GM23248 (cell line): ENCODE data around the gene UNC13A. TPM values are rescaled to one million over a fixed set of nuclear protein-coding genes. Genes with fewer than 3 reads are reported as not detected.

Experiments used
- DNase-seq: peaks from one replicate; pipeline ENCODE4 v3.0.0-alpha.2; 2015
- H2AFZ ChIP-seq: fragments of 200-600 bp; sonication (generic); 2 replicates; pipeline ENCODE4 v1.6.1; 2016; ENCODE audit warnings: antibody characterized with exemption
- H3F3A ChIP-seq: fragments of 200-600 bp; sonication (generic); 2 replicates; pipeline ENCODE4 v1.6.1; 2016; ENCODE audit warnings: mild to moderate bottlenecking, antibody characterized with exemption, mixed run types; ENCODE audit not compliant: insufficient read depth
- H3K27ac ChIP-seq: fragments of 200-600 bp; sonication (generic); 2 replicates; pipeline ENCODE4 v1.5.1; 2016; ENCODE audit warnings: mild to moderate bottlenecking
- H3K27me3 ChIP-seq: fragments of 200-600 bp; sonication (generic); replicated peaks from 2 replicates; pipeline ENCODE4 v1.6.1; 2016; ENCODE audit warnings: mild to moderate bottlenecking; ENCODE audit not compliant: insufficient read depth
- H3K36me3 ChIP-seq: fragments of 200-600 bp; sonication (generic); 2 replicates; pipeline ENCODE4 v1.6.1; 2016; ENCODE audit warnings: low read depth, mild to moderate bottlenecking
- H3K4me1 ChIP-seq: fragments of 200-600 bp; sonication (generic); 2 replicates; pipeline ENCODE4 v1.6.1; 2016; ENCODE audit warnings: mild to moderate bottlenecking; ENCODE audit not compliant: insufficient read depth
- H3K4me2 ChIP-seq: fragments of 200-600 bp; sonication (generic); one replicate; pipeline ENCODE4 v1.6.1; 2016; ENCODE audit warnings: mild to moderate bottlenecking; ENCODE audit not compliant: unreplicated experiment
- H3K4me3 ChIP-seq: fragments of 200-600 bp; sonication (generic); 2 replicates; pipeline ENCODE4 v1.5.1; 2016; ENCODE audit warnings: mild to moderate bottlenecking
- H3K79me2 ChIP-seq: fragments of 200-600 bp; sonication (generic); 2 replicates; pipeline ENCODE4 v1.6.1; 2016; ENCODE audit warnings: mild to moderate bottlenecking; ENCODE audit not compliant: insufficient read depth
- H3K9ac ChIP-seq: fragments of 200-600 bp; sonication (generic); 2 replicates; pipeline ENCODE4 v1.6.1; 2016; ENCODE audit warnings: mild to moderate bottlenecking
- H3K9me2 ChIP-seq: fragments of 200-600 bp; sonication (generic); 2 replicates; pipeline ENCODE4 v1.6.1; 2016; ENCODE audit warnings: mixed run types, mild to moderate bottlenecking, moderate library complexity; ENCODE audit not compliant: insufficient read depth
- H3K9me3 ChIP-seq: fragments of 200-600 bp; sonication (generic); one replicate; pipeline ENCODE4 v1.6.1; 2017; ENCODE audit warnings: low read depth
- H4K20me1 ChIP-seq: fragments of 200-600 bp; sonication (generic); 2 replicates; pipeline ENCODE4 v1.6.0; 2016; ENCODE audit not compliant: insufficient read depth
- EZH2 ChIP-seq: fragments of 200-600 bp; sonication (generic); IDR thresholded peaks from 2 replicates; pipeline ENCODE4 v1.6.1; 2018; ENCODE audit warnings: antibody characterized with exemption, mild to moderate bottlenecking; ENCODE audit not compliant: insufficient read depth, poor library complexity, severe bottlenecking
- EZH2phosphoT487 ChIP-seq: fragments of 200-600 bp; sonication (generic); IDR thresholded peaks from 2 replicates; pipeline ENCODE4 v1.6.1; 2018; ENCODE audit warnings: antibody characterized with exemption, moderate library complexity, mild to moderate bottlenecking, low read depth; ENCODE audit not compliant: insufficient read depth
- WGBS, 2 experiments: methylation state at CpG; one replicate each; pipeline ENCODE4 v1.1.6; 2015 to 2017; ENCODE audit warnings: low lambda C conversion rate in 2 of 2, low coverage in 1 of 2; ENCODE audit errors: missing lambda C conversion rate in 2 of 2; 5-methylcytosine and 5-hydroxymethylcytosine counted together
- in situ Hi-C: fragments of 300-500 bp; cut with MboI; formaldehyde crosslinking; loops from 2 replicates; pipeline ENCODE4 v1.15.0; 2020
- polyA plus RNA-seq: library from polyadenylated mRNA; unstranded; fragments of >200 nt; fragmentation: Nextera tagmentation; extraction: Ambion mirVana; gene quantifications from 2 replicates; pipeline ENCODE4 v1.2.1, GENCODE V29; 2016
- total RNA-seq: library from RNA; depleted of rRNA; stranded (reverse); fragments of >200 nt; shearing (Covaris generic); gene quantifications from 2 replicates; pipeline ENCODE4 v1.2.3, GENCODE V29; 2014

UNC13A gene
- total and polyA plus RNA-seq, 2 experiments from 2014 or later: 0.03 to 0.11 TPM

GRCh38 chr19:17648097-17648660, 40.0 kb downstream of the UNC13A start:
- Histone ChIP-seq H3K79me2 (no peaks in the 10 kb centered on the region), H3F3A (no peaks in the 10 kb centered on the region), H3K9ac (no peak overlapping the region), H3K9me3 (no peaks in the 10 kb centered on the region), H3K36me3 (no peaks in the 10 kb centered on the region), H3K27ac (no peak overlapping the region), H3K9me2 (no peaks in the 10 kb centered on the region), H4K20me1 (no peaks in the 10 kb centered on the region), H3K4me2 (no peak overlapping the region), H3K4me1 (no peaks in the 10 kb centered on the region), H3K4me3 (no peak overlapping the region), H3K27me3 (peaks cover 17% of the 10 kb centered on the region), H2AFZ (no peak overlapping the region)
- no peak for DNase-seq
- TF ChIP-seq EZH2: no peak
- TF ChIP-seq EZH2phosphoT487: no peak
- WGBS, 2 experiments: 70 to 81% methylated on average over 21 to 32 of the region's 32 CpGs
- in situ Hi-C loops: no loop called here

GRCh38 chr19:17647071-17648020, 40.8 kb downstream of the UNC13A start:
- TF ChIP-seq EZH2: no peak
- no peak for TF ChIP-seq EZH2phosphoT487
- H2AFZ ChIP-seq: no peak overlapping the region
- DNase-seq: no peak
- in situ Hi-C loops: no loop called here
- no peaks in the 10 kb centered on the region for H3K9me2 ChIP-seq
- peaks cover 11% of the 10 kb centered on the region; the same call in 1 of the 2 replicates for H3K27me3 ChIP-seq
- no peak overlapping the region for H3K9ac ChIP-seq
- no peaks in the 10 kb centered on the region for H3F3A ChIP-seq
- H3K4me1 ChIP-seq: no peaks in the 10 kb centered on the region
- H3K4me3 ChIP-seq: no peak overlapping the region
- 84 to 89% methylated on average over 37 to 50 of the region's 50 CpGs for WGBS, 2 experiments
- H3K4me2 ChIP-seq: no peak overlapping the region
- no peak overlapping the region for H3K27ac ChIP-seq
- H4K20me1 ChIP-seq: no peaks in the 10 kb centered on the region
- no peaks in the 10 kb centered on the region for H3K79me2 ChIP-seq
- H3K9me3 ChIP-seq: no peaks in the 10 kb centered on the region
- no peaks in the 10 kb centered on the region for H3K36me3 ChIP-seq

- DNase-seq: no peak
- H3K9me3 ChIP-seq: no peaks in the 10 kb centered on the region
- WGBS, 2 experiments: 39 to 44% methylated on average over 8 of the region's 8 CpGs
- no peak overlapping the region for H3K9ac ChIP-seq
- H3K4me2 ChIP-seq: no peak overlapping the region
- H4K20me1 ChIP-seq: no peaks in the 10 kb centered on the region
- no peak overlapping the region for H3K27ac ChIP-seq
- H3K4me3 ChIP-seq: no peak overlapping the region
- H3K4me1 ChIP-seq: no peaks in the 10 kb centered on the region
- no peaks in the 10 kb centered on the region for H3F3A ChIP-seq
- no peaks in the 10 kb centered on the region for H3K79me2 ChIP-seq
- H3K9me2 ChIP-seq: no peaks in the 10 kb centered on the region
- in situ Hi-C loops: no loop called here
- peaks cover 7% of the 10 kb centered on the region; the same call in 1 of the 2 replicates for H3K27me3 ChIP-seq
- H3K36me3 ChIP-seq: no peaks in the 10 kb centered on the region
- no peak overlapping the region for H2AFZ ChIP-seq
- TF ChIP-seq EZH2 (no peak), EZH2phosphoT487 (no peak)
Measured at GRCh38 chr19:17646441-17646840, 41.7 kb downstream of the UNC13A start.

DNA sequence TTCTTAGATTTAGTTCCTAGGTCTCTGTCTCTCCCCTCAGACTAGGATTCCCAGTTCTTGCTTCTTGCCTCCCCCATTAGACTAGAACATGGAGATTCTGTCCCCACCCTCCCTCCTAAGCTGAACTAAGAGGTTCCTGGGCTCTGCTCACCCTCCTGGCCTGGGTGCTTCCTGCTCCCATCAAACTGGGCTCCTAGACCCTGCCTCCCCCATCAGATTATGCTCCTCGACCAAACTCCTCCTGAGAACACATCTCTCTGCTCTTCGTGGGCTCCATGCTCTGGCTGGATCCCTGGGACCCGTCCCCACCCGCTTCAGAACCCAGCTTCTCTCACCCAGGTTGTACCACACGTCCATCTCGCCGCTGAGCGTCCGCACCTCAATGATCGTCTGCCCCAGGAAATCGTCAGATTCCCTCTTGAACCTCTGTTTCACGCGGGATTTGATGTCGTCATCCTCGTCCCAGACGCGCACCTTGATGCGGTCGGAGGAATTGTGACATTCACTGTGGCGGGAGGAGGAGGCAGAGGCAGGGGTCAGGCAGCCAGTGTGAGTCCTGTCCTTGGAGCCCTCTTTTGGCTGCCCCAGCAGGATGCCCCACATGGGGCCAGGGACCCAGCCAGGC, 42.7 kb downstream of the UNC13A start:
- Histone ChIP-seq H3K79me2 (no peaks in the 10 kb centered on the region), H2AFZ (no peak overlapping the region), H3K9ac (no peak overlapping the region), H3K27me3 (peaks cover 4% of the 10 kb centered on the region; the same call in 1 of the 2 replicates), H3K4me1 (no peaks in the 10 kb centered on the region), H3K36me3 (no peaks in the 10 kb centered on the region), H3K9me3 (no peaks in the 10 kb centered on the region), H3K27ac (no peak overlapping the region), H4K20me1 (no peaks in the 10 kb centered on the region), H3K4me2 (no peak overlapping the region), H3K4me3 (no peak overlapping the region), H3K9me2 (no peaks in the 10 kb centered on the region), H3F3A (no peaks in the 10 kb centered on the region)
- 74 to 76% methylated on average over 20 of the region's 20 CpGs for WGBS, 2 experiments
- DNase-seq: no peak
- in situ Hi-C loops: no loop called here
- TF ChIP-seq EZH2: no peak
